Measurements from ENCODE around the gene SRSF8. TPM values are rescaled to one million over a fixed set of nuclear protein-coding genes. Genes with fewer than 3 reads are reported as not detected.

Gene SRSF8
- total RNA-seq, 2 experiments from 2014 or later, result 31.1 to 32.2 TPM

DNA sequence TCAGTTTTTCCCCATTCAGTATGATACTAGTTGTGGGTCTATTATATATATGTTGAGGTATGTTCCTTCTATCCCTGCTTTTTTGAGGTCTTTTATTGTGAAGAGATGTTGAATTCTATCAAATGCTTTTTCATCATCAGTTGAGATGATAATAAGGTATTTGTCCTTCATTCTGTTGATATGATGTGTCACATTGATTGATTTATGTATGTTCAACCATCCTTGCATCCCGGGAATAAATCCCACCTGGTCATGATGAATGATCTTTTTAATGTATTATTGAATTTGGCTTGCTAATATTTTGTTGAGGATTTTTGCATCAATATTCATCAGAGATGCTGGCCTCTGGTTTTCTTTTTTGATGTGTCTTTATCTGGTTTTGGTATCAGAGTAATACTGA is 48.9 kb downstream of the SRSF8 start:
- CTCF ChIA-PET, result no interaction called here
- Mint-ChIP-seq H3K9me3 (no peaks in the 10 kb centered on the region), H3K4me1 (ENCODE audit: low read depth) (peaks cover 8% of the 10 kb centered on the region), H3K4me3 (no peak overlapping the region), H3K36me3 (peaks cover 10% of the 10 kb centered on the region), H3K27ac (no peak overlapping the region), H3K27me3 (no peaks in the 10 kb centered on the region)
- no peak for DNase-seq
- POLR2A ChIA-PET, result no interaction called here
- intact Hi-C loops (cut with micrococcal nuclease), result no loop called here

DNA sequence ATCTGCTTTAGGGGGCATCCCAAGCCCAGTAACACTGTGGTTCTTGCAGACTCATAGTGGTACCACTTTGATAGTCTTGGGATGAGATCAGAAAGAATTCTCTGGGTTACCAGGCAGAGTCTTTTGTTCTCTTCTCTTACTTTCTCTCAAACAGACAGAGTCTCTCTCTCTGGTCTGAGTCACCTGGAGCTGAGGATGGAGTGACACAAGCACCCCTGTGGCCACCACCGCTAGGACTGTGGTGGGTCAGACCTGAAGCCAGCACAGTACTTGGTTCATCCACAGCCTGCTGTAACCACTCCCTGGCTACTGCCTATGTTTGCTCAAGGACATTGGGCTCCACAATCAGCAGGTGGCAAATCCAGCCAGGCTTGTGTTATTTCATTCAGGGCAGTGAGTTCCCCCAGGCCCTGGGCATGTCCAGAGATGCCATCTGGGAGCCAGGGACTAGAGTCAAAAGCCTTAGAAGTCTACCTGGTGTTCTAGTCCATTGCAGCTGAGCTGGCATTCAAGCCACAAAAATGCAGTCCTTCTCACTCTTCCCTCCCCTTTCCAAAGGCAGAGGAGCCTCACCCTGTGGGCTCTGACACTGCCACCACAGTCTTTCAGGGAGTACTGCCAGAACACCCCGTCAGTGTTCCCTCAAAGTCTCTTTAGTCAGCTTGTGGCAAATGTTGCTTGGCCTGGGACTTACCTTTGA is 52.8 kb downstream of the SRSF8 start:
- CTCF ChIA-PET, result no interaction called here
- POLR2A ChIA-PET, result no interaction called here

More for the DNA sequence above, 52.8 kb downstream of the SRSF8 start:
- no peaks in the 10 kb centered on the region for H3K27me3 Mint-ChIP-seq
- peak; percentile 24 for DNase-seq
- H3K36me3 Mint-ChIP-seq, result peaks cover 3% of the 10 kb centered on the region
- no peak overlapping the region for H3K4me3 Mint-ChIP-seq
- no peaks in the 10 kb centered on the region for H3K9me3 Mint-ChIP-seq
- H3K27ac Mint-ChIP-seq, result no peak overlapping the region
- intact Hi-C loops (cut with micrococcal nuclease), result no loop called here
- peaks cover 8% of the 10 kb centered on the region for H3K4me1 Mint-ChIP-seq (ENCODE audit: low read depth)

Other genes starting within 250 kb of the SRSF8 start
- gene CWC15, start 93.4 kb upstream of the SRSF8 start, total RNA-seq, result 10 to 100 TPM; 65.9 to 67.1 TPM
- 1 to 10 TPM; 1.4 to 1.6 TPM for gene KDM4D, start 93.2 kb upstream of the SRSF8 start, total RNA-seq
- not detected for gene KDM4E, start 41.7 kb upstream of the SRSF8 start, total RNA-seq
- not detected for gene KDM4F, start 17.5 kb upstream of the SRSF8 start, total RNA-seq
- 10 to 100 TPM; 25.9 TPM for gene ENDOD1, start 22.9 kb downstream of the SRSF8 start, total RNA-seq
- gene SESN3, start 164.3 kb downstream of the SRSF8 start, total RNA-seq, result 10 to 100 TPM; 13.9 to 15.5 TPM

All from activated CD4-positive, alpha-beta memory T cell treated with anti-CD3 and anti-CD28 coated beads for 36 hours (primary cell).